GM12865 (cell line): Measurements from ENCODE around the gene PIP4K2B.

Experiments
- DNase-seq: peaks from one replicate; pipeline ENCODE4 v3.0.0; 2010; ENCODE audit warnings: low read depth
- H3K4me3 ChIP-seq: 2 replicates; pipeline ENCODE4 v1.5.1; 2011; ENCODE audit warnings: mild to moderate bottlenecking, low read depth, low read length, control low read depth
- TF ChIP-seq, protein P1 (sequence below): IDR thresholded peaks from 2 replicates; pipeline ENCODE4 v1.5.1; 2011; ENCODE audit warnings: low read length, control low read depth, low read depth, inconsistent platforms; ENCODE audit not compliant: insufficient read depth; ENCODE audit errors: missing control alignments

The PIP4K2B gene

DNA sequence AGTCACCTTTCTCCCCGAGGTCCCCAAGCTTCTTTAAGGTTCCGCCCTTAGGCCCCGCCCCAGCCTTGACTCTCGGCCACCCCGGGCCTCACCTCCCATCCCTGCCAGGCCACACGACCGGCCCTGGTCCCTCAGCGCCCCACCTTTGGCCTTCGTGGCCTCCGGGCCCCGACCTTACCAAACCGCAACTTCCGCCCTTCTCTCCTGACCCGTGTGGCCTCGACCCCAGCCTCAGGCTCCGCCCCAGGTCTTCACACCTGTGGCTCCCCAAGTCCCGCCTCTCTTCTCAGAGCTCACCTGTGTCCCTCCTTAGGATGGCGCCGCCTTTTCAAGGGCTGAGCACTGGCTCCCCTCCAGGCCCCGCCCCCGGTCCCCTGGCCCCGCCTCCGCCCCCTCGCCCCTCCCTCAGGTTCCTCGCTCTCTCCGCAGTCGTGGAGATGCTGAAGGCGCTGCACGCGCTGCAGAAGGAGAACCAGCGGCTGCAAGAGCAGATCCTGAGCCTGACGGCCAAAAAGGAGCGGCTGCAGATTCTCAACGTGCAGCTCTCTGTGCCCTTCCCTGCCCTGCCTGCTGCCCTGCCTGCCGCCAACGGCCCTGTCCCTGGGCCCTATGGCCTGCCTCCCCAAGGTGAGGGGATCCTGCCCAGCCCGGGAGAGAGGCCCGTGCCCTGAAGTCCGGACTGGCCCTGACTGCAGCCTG is 79.3 kb downstream of the PIP4K2B start:
- TF ChIP-seq, protein P1, sequence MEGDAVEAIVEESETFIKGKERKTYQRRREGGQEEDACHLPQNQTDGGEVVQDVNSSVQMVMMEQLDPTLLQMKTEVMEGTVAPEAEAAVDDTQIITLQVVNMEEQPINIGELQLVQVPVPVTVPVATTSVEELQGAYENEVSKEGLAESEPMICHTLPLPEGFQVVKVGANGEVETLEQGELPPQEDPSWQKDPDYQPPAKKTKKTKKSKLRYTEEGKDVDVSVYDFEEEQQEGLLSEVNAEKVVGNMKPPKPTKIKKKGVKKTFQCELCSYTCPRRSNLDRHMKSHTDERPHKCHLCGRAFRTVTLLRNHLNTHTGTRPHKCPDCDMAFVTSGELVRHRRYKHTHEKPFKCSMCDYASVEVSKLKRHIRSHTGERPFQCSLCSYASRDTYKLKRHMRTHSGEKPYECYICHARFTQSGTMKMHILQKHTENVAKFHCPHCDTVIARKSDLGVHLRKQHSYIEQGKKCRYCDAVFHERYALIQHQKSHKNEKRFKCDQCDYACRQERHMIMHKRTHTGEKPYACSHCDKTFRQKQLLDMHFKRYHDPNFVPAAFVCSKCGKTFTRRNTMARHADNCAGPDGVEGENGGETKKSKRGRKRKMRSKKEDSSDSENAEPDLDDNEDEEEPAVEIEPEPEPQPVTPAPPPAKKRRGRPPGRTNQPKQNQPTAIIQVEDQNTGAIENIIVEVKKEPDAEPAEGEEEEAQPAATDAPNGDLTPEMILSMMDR = no peak
- DNase-seq = no peak
- no peak overlapping the region for H3K4me3 ChIP-seq

DNA sequence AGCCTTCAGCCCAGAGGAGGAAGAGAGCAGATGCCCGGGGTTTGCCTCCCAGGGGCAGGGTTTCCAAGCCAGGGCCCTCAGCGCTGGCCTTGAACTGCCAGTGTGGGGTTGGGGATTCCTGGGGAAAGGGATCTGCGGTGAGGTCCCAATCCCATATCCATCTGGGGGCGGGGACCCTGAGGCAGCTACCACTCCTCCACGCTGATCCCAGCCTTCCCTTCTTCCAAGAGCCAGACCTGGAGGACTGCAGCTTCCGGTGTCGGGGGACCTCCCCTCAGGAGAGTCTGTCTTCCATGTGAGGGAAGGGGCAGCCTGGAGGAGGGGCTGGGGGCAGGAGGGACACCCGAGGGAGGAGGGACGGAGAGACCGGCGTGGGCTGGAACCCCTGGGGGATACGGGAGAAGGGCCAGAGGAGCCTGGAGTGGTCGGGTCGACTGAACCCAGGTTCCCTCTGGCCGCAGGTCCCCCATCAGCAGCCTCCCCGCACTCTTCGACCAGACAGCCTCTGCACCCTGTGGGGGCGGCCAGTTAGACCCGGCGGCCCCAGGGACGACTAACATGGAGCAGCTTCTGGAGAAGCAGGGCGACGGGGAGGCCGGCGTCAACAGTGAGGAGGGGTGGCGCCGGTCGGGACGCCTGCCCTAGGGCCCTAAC is 79.9 kb downstream of the PIP4K2B start:
- no peak for DNase-seq
- TF ChIP-seq, protein P1 = no peak
- no peak overlapping the region for H3K4me3 ChIP-seq

DNA sequence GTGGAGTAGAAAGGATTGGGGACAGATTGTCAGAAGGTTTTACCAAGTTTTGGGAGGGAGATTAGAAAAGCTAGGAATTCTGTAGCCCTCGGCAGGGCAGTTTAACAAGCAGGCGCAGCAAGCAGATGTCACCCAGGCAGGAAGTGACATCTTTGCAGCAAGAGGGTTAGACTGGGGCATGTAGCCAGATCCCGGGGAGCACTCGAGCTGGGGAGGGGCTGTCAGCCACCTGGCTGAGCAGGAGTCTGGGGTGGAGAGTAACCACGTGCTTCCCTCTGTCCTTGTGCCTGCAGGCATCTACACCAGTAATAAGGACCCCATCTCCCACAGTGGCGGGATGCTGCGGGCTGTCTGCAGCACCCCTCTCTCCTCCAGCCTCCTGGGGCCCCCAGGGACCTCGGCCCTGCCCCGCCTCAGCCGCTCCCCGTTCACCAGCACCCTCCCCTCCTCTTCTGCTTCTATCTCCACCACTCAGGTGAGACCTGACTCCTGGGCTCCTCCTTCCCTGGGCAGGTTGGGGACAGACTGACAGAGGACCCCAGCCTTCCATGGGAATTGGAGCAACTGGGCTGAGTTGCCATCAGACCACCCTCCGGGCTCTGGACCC is 82.1 kb downstream of the PIP4K2B start:
- no peak overlapping the region for H3K4me3 ChIP-seq
- TF ChIP-seq, protein P1 = no peak
- no peak for DNase-seq

DNA sequence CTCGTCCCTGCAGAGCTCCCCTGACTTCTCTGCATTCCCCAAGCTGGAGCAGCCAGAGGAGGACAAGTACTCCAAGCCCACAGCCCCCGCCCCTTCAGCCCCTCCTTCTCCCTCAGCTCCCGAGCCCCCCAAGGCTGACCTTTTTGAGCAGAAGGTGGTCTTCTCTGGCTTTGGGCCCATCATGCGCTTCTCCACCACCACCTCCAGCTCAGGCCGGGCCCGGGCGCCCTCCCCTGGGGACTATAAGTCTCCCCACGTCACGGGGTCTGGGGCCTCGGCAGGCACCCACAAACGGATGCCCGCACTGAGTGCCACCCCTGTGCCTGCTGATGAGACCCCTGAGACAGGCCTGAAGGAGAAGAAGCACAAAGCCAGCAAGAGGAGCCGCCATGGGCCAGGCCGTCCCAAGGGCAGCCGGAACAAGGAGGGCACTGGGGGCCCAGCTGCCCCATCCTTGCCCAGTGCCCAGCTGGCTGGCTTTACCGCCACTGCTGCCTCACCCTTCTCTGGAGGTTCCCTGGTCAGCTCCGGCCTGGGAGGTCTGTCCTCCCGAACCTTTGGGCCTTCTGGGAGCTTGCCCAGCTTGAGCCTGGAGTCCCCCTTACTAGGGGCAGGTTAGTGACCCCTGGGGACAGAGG is 82.9 kb downstream of the PIP4K2B start:
- TF ChIP-seq, protein P1 = no peak
- no peak overlapping the region for H3K4me3 ChIP-seq
- DNase-seq = no peak
